ENCODE results near the gene DMKN.

DMKN gene

GRCh38 chr19:35558400-35559280 lies 45.2 kb upstream of the DMKN start:
- TF ChIP-seq FOXP2 (optimal IDR thresholded peaks at IDR 0.05; ENCODE audit: control extremely low read depth, extremely low read length, insufficient read depth) (no peak), POLR2AphosphoS5 (IDR thresholded peaks at IDR 0.05; ENCODE audit: borderline replicate concordance, low read depth, low read length) (no peak), EZH2 (IDR thresholded peaks at IDR 0.05) (no peak)
- no peak overlapping the region for H3K27ac ChIP-seq
- H3K4me3 ChIP-seq = no peak overlapping the region; the same call in 1 of the 2 replicates
- no peak overlapping the region for H3K9ac ChIP-seq (ENCODE audit: insufficient read length)
- no peaks in the 10 kb centered on the region for H3K36me3 ChIP-seq (ENCODE audit: insufficient read depth, low read length)
- no peak for DNase-seq (ENCODE audit: low read depth, low spot score)
- no peaks in the 10 kb centered on the region for H3K9me3 ChIP-seq (ENCODE audit: low read depth, low read length)

GRCh38 chr19:35557539-35558399 lies 44.3 kb upstream of the DMKN start:
- TF ChIP-seq FOXP2 (optimal IDR thresholded peaks at IDR 0.05; ENCODE audit: control extremely low read depth, extremely low read length, insufficient read depth) = no peak
- no peak for DNase-seq (ENCODE audit: low read depth, low spot score)
- no peaks in the 10 kb centered on the region for H3K36me3 ChIP-seq (ENCODE audit: insufficient read depth, low read length)
- no peak overlapping the region for H3K27ac ChIP-seq
- H3K4me3 ChIP-seq = peak overlapping the region; percentile 61
- H3K9me3 ChIP-seq (ENCODE audit: low read depth, low read length) = no peaks in the 10 kb centered on the region
- no peak overlapping the region for H3K9ac ChIP-seq (ENCODE audit: insufficient read length)

GRCh38 chr19:35556846-35557538 lies 43.5 kb upstream of the DMKN start:
- no peak for TF ChIP-seq EZH2 (IDR thresholded peaks at IDR 0.05)
- TF ChIP-seq FOXP2 (optimal IDR thresholded peaks at IDR 0.05; ENCODE audit: control extremely low read depth, extremely low read length, insufficient read depth) = no peak
- no peak for TF ChIP-seq POLR2AphosphoS5 (IDR thresholded peaks at IDR 0.05; ENCODE audit: borderline replicate concordance, low read depth, low read length)
- H3K27ac ChIP-seq = no peak overlapping the region
- H3K36me3 ChIP-seq (ENCODE audit: insufficient read depth, low read length) = no peaks in the 10 kb centered on the region
- no peak overlapping the region for H3K4me3 ChIP-seq
- no peak overlapping the region for H3K9ac ChIP-seq (ENCODE audit: insufficient read length)
- H3K9me3 ChIP-seq (ENCODE audit: low read depth, low read length) = no peaks in the 10 kb centered on the region
- no peak for DNase-seq (ENCODE audit: low read depth, low spot score)

- TF ChIP-seq POLR2AphosphoS5 (IDR thresholded peaks at IDR 0.05; ENCODE audit: borderline replicate concordance, low read depth, low read length) (no peak), EZH2 (IDR thresholded peaks at IDR 0.05) (no peak), FOXP2 (optimal IDR thresholded peaks at IDR 0.05; ENCODE audit: control extremely low read depth, extremely low read length, insufficient read depth) (no peak)
- no peak overlapping the region for H3K4me3 ChIP-seq
- no peaks in the 10 kb centered on the region for H3K9me3 ChIP-seq (ENCODE audit: low read depth, low read length)
- H3K36me3 ChIP-seq (ENCODE audit: insufficient read depth, low read length) = no peaks in the 10 kb centered on the region
- DNase-seq (ENCODE audit: low read depth, low spot score) = no peak
- no peak overlapping the region for H3K27ac ChIP-seq
- no peak overlapping the region for H3K9ac ChIP-seq (ENCODE audit: insufficient read length)
Measured at GRCh38 chr19:35556025-35556590, 42.7 kb upstream of the DMKN start.

- H3K9ac ChIP-seq (ENCODE audit: insufficient read length) = no peak overlapping the region
- DNase-seq (ENCODE audit: low read depth, low spot score) = no peak
- TF ChIP-seq EZH2 (IDR thresholded peaks at IDR 0.05) = no peak
- no peak for TF ChIP-seq POLR2AphosphoS5 (IDR thresholded peaks at IDR 0.05; ENCODE audit: borderline replicate concordance, low read depth, low read length)
- no peak for TF ChIP-seq FOXP2 (optimal IDR thresholded peaks at IDR 0.05; ENCODE audit: control extremely low read depth, extremely low read length, insufficient read depth)
- no peak overlapping the region for H3K4me3 ChIP-seq
- no peak overlapping the region for H3K27ac ChIP-seq
- no peaks in the 10 kb centered on the region for H3K36me3 ChIP-seq (ENCODE audit: insufficient read depth, low read length)
- H3K9me3 ChIP-seq (ENCODE audit: low read depth, low read length) = no peaks in the 10 kb centered on the region
Measured at GRCh38 chr19:35555301-35556005, 42.0 kb upstream of the DMKN start.

- Histone ChIP-seq H3K9me3 (ENCODE audit: low read depth, low read length) (no peaks in the 10 kb centered on the region), H3K9ac (ENCODE audit: insufficient read length) (no peak overlapping the region), H3K4me3 (no peak overlapping the region), H3K27ac (no peak overlapping the region), H3K36me3 (ENCODE audit: insufficient read depth, low read length) (no peaks in the 10 kb centered on the region)
- TF ChIP-seq POLR2AphosphoS5 (IDR thresholded peaks at IDR 0.05; ENCODE audit: borderline replicate concordance, low read depth, low read length) = no peak
- no peak for TF ChIP-seq EZH2 (IDR thresholded peaks at IDR 0.05)
- no peak for TF ChIP-seq FOXP2 (optimal IDR thresholded peaks at IDR 0.05; ENCODE audit: control extremely low read depth, extremely low read length, insufficient read depth)
- no peak for DNase-seq (ENCODE audit: low read depth, low spot score)
Measured at GRCh38 chr19:35554076-35554475, 40.6 kb upstream of the DMKN start.

GRCh38 chr19:35553385-35554000 lies 40.0 kb upstream of the DMKN start:
- Histone ChIP-seq H3K36me3 (ENCODE audit: insufficient read depth, low read length) (no peaks in the 10 kb centered on the region), H3K9ac (ENCODE audit: insufficient read length) (no peak overlapping the region), H3K4me3 (no peak overlapping the region), H3K27ac (no peak overlapping the region), H3K9me3 (ENCODE audit: low read depth, low read length) (no peaks in the 10 kb centered on the region)
- DNase-seq (ENCODE audit: low read depth, low spot score) = no peak
- no peak for TF ChIP-seq POLR2AphosphoS5 (IDR thresholded peaks at IDR 0.05; ENCODE audit: borderline replicate concordance, low read depth, low read length)
- no peak for TF ChIP-seq EZH2 (IDR thresholded peaks at IDR 0.05)
- TF ChIP-seq FOXP2 (optimal IDR thresholded peaks at IDR 0.05; ENCODE audit: control extremely low read depth, extremely low read length, insufficient read depth) = no peak
